ENCODE measurements around the gene ABHD17B.
"Not testable (repeated sequence)": the region's sequence is repeated elsewhere in the genome, so short reads cannot be mapped to it uniquely, and the experiment has no call there.

ABHD17B gene

DNA sequence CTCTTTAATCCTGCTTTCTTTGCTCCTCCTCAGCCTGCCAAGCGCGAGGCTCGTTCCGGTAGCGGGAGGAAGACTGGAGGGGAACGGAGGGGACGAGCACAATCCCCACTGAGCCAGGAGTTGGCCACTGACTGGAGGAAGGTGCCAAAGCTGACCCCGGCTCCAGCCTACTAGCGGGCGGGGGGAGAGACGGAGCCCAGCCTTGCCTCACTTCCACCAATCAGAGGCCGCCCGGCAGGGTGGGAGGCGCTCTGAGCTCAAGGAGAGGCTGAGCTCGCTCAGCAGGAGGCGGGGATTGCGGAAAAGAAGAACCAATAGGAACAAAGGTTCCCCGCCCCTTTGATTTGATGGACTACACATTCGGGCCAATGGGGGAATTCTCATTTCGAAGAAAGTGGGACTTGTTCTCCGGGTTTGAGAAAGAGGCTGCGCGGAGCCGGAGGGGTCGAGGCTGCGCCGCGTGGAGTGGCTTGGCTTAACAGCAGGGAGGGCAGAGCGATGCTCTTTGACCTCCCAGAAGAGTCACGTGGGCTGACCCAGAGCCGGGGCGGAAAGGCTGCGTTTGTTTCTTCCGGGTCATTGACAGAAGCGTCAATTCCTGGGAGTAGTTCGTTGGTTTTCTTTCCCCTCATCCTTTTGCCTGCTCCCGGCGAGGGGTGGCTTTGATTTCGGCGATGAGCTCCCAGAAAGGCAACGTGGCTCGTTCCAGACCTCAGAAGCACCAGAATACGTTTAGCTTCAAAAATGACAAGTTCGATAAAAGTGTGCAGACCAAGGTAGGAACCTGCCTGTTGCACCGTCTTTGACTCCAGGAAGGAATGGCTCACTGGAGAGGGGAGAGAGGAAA lies at the start of gene ABHD17B, which contains the start of gene C9orf85:
ABHD17B (minus strand) TSS at position 133 of the 847 bp plus-strand sequence. CDS start 36,113 bp downstream, outside the sequence.
C9orf85 (plus strand) TSS at position 579 of the 847 bp plus-strand sequence; CDS start at position 675, 96 bp downstream.
- peak; percentile 97 to 99 for DNase-seq

DNA sequence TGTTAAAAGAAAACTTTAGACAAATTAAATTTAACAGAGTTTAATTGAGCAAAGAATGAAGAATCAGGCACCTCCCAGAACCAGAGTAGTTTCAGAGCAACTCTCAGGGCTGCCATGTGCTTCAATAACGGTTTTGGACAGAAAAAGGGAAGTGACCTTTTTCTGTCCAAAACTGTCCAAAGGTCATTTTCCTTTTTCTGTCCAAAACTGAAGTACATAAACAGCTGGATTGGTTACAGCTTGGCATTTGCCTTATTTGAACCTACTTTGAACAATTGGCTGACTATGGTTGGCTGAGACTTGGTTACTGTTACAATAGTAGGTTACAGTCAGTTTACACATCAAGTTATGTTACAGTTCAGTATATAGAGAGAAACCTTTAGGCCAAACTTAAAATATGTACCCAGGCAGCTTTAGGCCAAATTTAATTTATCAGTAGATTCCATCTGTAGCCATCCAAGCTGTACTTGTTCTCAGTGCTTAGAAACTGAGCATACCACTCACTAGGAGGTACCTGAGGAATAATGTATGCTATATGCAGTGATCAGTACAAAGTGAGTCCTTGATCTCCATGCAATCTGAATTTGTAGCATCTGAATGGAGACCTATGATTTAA lies 44.4 kb upstream of the ABHD17B start:
- no peak for DNase-seq

DNA sequence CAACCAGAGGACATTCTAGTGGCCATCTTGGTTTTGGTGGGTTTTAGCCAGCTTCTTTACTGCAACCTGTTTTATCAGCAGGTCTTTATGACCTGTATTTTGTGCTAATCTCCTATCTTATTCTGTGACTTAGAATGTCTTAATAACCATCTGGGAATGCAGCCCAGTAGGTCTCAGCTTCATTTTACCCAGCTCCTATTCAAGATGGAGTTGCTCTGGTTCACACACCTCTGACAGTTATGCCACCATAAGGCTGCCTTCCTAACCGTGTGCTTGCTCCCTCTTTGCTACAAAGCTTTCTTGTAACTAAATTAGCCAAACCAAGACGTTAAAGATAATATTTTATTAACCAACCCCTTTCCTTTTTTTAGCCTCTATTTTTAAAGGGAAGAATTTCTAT lies 43.7 kb upstream of the ABHD17B start:
- not testable (repeated sequence) for DNase-seq

DNA sequence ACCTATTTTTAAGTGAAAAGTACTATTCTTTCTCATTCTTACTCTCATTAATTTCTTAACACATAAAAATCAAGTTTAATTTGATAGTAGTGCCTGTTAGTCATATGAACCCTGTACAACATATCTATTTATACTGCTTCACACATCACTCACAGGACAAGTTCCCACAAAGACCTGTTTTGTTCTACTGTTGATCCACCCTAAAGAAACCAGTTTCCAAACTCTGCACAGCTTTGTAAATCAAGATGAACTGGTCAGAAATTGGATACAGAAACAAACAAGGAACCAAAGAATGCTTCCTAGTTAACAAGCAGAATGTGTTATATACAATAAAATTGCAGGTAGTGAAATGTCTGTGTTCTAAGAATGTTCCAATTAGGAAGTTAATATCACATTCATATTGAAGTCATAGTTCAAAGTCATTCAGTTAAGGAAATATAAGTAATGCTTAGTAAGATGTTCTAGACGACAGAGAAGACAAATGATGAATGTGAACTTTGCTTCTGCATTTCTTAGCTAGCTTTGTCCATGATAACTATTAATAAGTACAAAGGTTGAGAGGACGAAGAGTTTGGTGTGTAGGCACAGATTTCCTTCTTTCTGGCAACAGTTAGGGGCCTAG lies 33.9 kb upstream of the ABHD17B start:
- no peak for DNase-seq

DNA sequence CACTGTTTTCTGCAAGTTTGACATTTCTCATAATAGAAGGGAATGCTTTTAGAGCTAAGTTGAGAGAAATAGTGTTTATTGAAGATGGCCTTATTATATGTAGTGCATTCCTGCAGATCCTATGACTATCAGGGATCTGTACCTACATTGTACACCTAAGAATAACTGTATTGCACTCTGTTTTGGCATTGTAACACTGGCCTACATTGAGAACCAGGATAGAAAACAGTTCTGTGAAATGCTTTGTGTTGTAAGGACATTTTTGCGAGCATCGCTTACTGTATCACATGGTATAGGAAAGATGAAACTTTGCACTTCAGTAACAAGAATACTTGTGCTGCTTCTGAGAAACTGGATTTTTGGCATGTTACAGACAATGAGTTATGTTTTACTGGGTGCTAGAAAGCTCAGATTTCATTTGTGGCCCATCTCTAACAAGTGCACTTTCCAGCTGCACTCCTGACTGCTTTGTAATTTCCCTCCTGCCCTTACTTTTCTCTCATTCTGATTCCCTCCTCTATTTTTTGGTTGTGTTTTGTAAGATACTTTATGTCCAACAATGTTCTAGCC lies 31.1 kb upstream of the ABHD17B start:
- DNase-seq: no peak

DNA sequence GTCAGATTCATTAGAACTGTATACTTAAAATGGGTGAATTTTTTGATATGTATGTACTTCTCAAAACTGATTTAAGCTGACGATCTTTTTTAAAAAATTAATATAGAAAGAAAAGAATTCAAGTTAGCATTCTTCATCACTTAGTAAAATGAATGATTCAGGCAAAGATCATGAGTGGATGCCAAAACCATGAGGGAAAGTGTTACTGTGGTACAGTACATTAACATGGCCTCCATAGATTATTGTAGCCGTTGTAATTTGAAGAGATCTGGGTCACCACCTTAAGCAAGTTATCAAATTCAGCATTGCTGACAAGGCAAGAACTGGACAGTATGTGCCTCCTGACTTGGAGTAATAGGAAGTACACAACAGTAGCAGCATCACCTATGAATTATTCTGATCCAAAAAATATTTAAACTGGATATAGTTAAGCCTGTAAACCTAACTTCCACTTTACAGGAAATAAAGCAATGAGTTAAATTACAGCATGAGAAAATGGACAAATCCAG lies 30.1 kb upstream of the ABHD17B start:
- no peak for DNase-seq

DNA sequence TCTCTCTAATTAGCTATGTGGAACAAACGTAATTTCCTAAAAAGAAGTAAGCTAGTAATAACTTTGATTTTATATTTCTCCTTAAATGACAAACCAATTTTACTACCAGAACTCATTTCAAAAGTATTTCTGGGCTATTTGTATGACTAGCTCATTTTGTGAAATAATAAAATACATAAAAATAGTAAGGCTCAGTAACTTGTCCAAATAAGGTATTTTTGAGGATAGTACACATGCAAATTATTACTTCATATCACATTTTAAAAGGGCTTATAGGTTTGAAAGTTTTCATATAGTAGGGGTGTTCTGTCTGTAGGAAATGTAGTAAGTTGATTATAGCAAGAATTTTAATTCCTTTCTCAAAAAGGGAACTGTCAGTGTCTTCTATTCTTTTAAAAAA lies 26.9 kb upstream of the ABHD17B start:
- no peak for DNase-seq

DNA sequence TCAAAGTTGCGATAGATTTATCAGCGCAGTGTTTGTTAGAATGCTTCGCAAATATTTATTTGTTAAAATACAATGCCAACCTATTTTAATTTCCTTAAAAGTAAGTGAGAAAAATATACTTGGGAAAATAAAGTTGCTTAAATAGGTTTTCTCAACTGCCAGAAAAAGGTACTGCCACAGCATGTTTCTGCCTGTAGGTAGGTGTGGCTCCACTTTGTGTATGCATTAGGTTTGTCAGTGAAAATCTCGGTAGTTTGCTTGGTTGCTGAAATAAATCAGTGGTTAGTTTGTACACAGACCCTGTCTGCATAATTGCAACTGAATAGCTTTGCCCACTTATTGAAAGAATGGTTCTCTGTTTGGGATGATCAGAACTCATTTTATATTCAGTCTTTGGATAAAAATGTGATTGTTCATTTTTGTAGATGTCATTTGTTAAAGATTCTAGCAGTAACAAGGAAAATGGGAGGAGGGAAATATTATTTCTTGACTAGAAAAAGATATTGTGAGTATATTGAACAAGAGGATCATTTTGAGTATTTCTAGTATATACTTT lies 26.2 kb upstream of the ABHD17B start:
- no peak for DNase-seq

DNA sequence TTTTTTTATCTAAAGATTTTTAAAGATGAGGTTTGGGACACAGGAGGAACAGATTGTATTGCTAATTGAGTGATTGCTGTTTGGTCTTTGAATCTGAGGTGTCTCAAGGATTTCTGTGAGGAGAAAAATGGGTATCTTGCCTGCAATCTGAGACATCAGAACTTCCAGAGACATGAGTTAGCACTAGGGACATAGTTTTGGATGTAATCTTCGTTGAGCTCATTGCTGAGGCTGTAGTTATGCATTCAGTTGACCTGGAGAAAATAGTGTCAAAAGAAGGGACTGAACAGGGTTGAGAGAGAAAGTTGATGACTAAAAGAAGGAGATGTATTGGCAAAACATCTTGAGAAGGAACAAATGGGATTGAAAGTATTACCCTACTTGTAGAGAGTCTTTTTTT lies 25.1 kb upstream of the ABHD17B start:
- DNase-seq: no peak

DNA sequence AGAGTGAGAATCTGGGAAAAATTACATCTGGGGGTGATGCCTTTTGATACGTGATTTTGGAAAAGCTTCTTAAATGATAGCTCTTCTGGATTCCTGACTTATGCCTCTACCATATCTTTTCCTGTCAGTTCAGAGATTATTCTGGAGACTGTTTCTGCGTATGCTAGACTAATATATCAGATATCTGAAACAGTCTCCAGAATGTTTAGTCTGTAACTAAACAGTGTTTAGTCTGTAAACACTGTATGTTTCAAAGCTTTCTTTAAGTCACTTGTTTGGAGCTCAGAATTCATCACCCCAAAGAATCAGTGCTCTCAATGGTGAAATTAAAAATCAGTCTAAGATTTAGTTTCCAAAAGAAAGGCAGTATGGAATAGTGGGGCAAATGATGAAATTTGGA lies 20.2 kb upstream of the ABHD17B start:
- DNase-seq: no peak

DNA sequence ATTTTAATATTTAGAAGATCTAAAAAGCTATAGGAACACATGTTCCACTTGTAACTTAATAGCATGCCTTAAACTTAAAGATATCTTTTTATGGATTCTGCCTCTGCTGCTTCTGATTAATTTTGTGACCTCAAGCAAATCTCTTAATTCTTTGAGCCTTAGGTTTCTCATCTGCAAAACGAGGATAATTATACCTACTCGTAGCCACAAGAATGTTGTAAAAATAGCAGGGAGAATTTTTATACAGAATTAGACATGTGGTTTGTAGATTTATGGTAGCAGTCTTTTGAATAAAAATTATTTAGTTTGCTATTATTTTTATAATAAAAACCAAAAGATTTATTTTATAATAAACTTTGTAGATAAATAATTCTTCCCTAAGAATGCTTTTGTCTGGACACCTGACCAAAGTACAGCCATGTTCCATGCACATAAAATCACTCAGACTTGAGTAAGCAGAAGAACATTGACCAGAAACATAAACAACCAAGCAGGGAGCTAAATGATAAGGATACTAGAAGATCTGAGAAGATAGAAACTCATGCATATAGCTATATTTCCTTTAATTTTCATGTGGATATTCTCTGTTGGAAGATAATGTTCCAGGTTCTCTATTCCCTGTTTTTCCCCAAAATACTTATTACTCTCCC lies 18.9 kb upstream of the ABHD17B start:
- no peak for DNase-seq

DNA sequence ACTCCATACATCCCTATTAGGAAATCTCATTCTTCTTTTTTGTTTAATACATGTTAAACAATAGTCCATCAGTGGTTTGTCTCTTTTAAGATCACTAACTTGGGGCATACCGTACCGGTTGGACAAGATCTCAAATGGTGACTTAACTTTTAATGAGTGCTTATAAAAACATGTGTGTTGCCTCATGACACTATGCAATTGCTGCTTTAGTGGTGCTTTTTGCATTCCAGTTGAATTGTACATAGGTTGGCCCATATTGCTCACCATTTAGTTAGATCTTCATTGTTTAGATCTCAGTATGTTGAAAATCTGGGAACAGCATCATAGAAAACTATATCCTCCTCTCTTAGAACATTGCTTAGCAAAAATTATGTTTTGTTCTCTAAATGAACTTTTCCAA lies 18.2 kb upstream of the ABHD17B start:
- DNase-seq: no peak

DNA sequence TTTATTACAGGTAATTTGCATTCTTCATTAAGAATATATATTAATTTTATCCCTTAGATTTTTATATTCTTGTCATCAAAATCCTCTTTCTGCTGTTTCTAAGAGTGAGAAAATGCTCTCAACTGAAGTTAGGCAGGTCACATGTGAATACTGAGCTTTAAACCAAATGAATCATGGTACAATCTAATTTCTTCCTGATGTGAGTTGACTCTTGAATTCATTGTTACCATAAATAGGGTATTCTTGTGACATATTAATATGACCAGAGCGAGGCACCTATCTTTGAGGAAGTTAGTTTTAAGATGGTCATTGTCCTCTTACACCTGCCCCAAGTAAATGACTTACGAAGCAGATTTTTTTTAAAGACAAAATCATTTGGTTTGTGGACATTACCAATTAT lies 17.8 kb upstream of the ABHD17B start:
- no peak for DNase-seq

DNA sequence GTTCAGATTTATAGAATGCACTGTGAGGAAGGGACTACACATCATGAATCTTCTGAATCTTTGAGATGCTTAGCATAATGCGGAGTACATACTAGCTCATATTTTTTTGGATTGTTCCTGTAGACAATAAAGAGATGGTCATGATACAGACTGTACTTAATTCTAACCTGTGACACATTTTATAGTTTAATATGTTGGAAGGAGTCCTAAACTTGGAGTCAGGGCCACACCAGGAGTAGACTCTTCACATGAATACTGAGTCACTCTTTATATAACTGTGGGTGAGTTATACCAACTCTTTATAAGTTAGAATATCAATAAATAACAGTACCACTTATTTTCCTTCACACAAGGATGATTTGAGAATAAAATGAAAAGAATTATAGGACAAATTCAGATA lies 17.4 kb upstream of the ABHD17B start:
- DNase-seq: no peak

DNA sequence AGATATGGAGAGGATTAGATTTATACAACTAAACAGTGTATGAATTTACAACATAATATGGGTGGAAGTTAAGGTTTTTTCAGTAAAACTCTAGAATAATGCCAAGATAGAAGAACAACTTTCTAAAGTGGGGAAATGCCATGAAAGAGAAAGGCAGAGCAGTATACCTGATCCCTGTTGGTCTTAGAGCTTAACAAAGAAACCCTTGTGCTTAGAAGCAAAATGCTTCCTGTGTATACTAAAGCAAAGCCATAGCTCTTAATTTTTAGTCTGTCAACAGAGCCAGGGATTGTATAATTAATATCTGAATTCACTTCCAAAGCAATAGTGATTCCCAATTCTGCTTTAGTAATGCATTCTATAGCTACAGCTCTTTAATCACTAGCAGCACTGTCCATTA lies 14.8 kb upstream of the ABHD17B start:
- DNase-seq: no peak

DNA sequence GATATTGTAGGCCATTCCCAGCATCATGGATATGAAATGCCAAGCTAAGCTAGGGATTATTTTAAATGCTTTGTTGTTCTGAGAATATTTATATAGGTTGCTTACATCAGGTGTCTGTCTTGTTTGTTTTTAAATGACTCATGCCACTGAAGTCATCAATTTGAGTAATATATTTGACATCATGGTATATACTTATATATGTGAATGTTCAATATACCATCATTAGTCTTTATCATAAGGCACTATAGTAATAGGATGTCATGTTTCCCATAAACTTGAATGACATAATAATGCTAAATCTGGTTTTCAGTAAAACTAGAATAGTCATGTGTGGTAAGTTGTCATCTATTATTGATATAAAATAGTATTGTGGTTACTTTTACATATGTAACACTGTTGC lies 13.6 kb upstream of the ABHD17B start:
- DNase-seq: no peak

DNA sequence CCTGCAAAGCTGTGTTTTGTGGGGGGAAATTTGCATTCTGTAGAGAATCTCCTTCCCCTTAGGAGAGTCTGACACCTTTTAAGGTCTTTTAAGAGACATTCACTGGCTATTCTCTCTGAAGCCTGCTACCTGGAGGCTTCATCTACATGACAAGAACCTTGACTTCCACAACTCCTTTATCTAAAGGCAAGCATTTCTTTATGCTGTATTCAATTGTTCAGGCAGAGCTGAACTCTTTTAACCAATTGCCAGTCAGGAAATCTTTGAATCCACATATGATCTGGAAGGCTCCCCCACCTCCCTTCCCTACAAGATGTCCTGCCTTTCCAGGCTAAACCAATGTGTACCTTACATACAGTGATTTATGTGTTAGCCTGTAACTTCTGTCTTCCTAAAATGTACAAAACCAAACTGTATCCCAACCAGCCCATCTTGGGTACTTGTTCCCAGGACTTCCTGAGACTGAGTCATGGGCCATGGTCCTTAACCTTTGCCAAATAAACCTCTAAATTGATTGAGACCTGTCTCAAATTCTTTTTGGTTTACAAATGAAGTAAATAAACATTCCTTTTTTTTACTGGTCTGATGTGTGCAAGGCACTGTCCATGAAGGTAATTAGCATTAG lies 10.3 kb upstream of the ABHD17B start:
- no peak for DNase-seq

DNA sequence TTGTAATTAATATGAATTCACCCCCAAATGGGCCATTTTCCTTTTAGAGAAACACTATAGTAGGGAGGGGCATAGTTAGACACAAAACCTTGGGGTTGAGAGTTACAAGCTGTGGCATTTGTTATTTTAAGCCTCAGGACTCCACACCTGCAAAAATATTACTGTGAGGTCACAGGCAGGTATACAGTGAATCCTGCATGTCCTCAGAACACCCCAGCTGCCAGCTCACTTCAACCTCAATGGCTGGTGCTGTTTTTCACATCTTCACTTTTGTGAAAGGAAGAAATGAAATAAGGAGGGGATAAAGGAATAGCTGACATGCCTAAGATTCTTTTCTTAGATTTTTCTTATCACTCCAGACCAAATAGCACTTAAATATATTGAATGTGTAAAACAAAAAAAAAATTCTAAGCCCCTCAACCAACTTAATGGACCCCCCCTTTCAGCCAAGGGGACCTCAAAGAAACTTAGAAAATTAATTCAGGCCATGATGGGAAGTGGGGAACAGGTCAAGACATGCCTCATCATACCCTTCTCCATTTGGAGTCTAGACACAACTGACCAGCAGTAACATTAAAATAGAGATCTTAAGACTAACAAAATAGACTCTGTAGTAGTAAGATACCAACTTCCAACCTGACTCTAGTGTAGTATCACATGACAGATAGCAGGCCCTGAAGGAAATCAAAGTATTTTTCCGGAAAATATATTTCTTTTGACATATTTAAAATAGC lies 9.6 kb upstream of the ABHD17B start:
- no peak for DNase-seq

DNA sequence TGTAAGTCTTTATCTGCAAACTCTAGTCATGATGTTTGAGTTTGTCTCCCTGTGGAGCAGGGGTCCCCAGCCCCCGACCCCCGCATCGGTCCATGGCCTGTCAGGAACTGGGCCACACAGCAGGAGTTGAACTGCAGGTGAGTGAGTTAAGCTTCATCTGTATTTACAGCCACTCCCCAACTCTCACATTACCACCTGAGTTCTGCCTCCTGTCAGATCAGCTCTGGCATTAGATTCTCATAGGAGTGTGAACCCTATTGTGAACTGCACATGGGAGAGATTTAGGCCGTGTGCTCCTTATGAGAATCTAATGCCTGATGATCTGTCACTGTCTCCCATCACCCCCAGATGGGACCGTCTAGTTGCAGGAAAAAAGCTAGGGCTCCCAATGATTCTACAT lies 7.4 kb upstream of the ABHD17B start:
- no peak for DNase-seq

DNA sequence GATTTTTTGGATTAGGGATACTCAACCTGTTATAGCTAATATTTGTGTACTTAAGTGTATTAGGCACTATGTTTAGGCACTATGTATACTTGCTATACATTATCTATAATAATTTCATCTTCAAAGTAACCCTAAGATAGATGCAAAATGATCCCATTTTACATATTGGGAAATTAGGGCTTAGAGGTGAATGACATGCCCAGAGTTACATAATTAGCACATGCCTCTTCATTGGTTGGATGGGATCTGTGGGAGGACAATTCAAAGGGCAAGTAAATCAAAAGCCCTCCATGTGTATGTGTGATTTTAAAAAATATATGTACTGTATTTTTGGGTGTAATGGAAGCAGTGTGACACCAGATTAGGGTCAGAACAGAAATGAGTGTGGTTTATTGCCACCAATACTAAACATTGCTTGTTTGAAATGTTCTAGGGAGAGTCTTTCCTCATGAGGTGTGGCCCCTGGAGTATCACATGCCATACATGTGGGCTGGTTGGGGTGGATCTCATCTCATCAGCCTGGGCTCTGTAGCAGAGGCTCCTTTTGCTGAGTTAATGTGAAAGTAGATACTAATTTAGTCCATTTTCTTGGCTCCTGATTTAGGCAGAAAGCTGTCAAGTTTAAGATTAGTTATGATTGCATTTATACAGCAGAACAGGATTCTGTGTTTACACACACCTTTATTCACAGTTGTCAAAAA lies 6.0 kb upstream of the ABHD17B start:
- no peak for DNase-seq

DNA sequence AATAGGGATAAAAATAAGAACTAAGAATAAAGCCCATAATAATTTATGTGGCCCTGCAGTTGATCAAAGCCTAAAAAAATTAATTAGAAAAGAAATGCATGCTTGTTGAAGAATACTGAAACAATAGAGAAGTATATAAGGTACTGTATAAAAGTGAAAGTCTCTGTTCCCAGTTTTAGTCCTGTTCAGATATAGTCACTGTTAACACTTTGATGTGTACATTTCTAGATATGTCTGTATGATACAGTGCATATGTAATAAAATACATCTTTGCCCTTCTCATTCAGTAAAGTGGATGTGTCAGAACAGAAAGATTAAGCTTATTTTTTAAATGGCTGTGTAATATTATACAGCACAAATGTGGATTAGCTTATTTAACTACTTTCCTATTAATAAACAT lies 4.5 kb upstream of the ABHD17B start:
- DNase-seq: no peak

All from CD4-positive, alpha-beta T cell treated with Interferon alpha-2 for 1 hour (primary cell).